Stimulated activated CD4-positive, alpha-beta T cell treated with anti-CD3 and anti-CD28 coated beads, TNF-alpha, amount 100 ng/mL, for 48 hours (primary cell): Measurements from ENCODE around the gene RPH3AL.
"Not testable (repeated sequence)": the region's sequence is repeated elsewhere in the genome, so short reads cannot be mapped to it uniquely, and the experiment has no call there.

Source experiments
- DNase-seq, 3 donors: peaks; one replicate each; pipeline ENCODE4 v3.0.0-alpha.2; 2020; ENCODE audit warnings: low read depth in 3 of 3

Gene RPH3AL

GRCh38 chr17:379531-380465 is 27.2 kb upstream of the RPH3AL start:
- DNase-seq: no peak

GRCh38 chr17:378068-378467 is 25.5 kb upstream of the RPH3AL start:
- no peak for DNase-seq

DNA sequence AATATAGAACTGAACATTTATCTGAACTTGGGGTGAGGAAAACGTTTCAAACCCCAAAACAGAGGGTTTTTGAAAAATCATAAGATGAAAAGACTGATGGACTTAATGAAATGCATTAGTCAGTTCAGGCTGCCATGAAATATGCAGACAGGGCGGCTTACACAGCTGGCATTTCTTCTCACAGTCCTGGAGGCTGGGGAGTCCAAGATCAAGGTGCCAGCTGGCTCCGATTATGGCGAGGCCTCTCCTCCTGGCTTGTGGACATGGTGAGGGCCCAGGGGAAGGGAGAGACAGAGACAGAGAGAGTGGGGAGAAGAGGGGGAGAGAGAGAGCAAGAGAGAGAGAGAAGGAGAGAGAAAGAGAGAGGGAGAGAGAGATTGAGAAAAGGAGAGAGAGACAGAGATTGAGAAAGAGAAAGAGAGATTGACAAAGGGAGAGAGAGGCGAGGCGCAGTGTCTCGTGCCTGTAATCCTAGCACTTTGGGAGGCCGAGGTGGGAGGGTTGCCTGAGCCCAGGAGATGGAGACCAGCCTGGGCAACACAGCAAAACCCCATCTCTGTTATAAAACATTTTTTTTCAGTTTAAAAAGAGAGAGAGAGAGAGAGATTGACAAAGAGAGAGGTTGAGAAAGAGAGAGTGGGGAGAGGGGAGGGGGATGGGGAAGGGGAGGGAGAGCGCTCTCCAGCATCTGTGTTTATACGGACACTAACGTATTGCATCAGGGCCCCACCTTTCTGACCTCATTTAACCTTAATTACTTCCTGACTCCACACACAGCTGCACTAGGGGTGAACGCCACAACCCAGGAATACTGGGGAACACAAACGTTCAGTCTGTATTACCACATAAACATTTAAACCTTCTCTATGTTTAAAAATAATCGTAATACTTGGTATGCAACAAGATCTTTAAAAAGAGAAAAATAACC is 24.6 kb upstream of the RPH3AL start:
- no peak for DNase-seq

GRCh38 chr17:373613-374230 is 21.1 kb upstream of the RPH3AL start:
- no peak for DNase-seq

DNA sequence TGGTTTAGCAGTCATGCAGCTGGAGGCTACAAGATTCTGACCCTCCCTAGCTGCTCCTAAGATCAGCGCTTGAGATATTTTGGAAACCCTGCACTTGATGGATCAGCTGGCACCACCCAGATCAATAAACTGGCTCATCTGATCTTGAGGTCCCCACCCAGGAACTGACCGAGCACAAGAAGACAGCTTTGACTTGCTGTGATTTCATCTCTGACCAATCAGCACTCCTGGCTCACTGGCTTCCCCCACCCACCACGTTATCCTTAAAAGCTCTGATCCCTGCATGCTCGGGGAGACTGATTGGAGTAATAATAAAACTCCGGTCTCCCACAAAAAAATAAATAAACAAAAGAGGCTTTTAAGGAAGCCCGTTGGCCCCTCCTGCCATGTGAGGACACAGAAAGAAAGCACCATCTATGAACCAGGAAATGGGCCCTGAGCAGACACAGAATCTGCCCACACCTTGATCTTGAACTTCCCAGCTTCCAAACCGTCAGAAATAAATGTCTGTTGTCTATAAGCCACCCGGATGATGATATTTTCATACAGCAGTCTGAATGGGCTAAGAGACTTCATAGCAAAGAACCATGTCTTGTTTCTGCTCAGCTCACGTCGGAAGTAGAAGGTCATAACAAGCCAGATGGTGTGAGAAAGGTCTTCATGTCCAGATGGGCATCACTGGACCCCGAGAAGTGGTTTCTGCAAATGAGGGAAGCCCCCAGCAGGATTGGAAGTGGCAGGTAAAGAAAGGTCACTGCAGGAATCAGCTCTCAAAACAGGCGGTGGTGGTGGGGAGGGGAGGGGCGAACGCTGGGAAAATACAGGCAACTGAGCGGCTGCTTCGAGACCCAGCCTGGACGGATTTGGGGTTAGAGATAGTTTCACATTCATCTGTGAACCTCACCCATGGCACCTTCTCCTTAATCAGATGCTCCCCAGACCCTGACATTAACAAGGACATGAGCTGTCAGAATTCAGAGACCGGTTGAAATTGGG is 19.8 kb upstream of the RPH3AL start:
- no peak for DNase-seq

DNA sequence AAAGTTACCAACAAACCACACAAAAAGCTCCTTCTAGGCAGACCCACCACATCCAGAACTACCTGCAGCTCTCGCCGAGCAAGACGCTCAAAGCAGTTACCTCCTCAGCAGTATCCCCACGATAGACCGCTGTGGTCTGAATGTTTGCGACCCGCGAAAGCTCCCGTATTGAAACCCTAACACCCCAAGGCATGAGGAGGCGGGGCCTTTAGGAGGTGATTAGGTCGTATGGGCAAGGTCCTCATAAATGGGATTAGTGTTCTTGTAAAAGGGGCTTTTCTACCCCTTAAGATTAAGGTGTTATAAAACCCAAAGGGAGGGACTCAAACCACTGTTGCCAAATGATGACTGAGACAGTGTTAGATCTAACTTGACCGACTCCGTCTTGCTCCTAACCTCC is 19.0 kb upstream of the RPH3AL start:
- no peak for DNase-seq

GRCh38 chr17:367656-368055 is 15.0 kb upstream of the RPH3AL start:
- not testable (repeated sequence) for DNase-seq

GRCh38 chr17:366657-367615 is 14.3 kb upstream of the RPH3AL start:
- DNase-seq: not testable (repeated sequence)

DNA sequence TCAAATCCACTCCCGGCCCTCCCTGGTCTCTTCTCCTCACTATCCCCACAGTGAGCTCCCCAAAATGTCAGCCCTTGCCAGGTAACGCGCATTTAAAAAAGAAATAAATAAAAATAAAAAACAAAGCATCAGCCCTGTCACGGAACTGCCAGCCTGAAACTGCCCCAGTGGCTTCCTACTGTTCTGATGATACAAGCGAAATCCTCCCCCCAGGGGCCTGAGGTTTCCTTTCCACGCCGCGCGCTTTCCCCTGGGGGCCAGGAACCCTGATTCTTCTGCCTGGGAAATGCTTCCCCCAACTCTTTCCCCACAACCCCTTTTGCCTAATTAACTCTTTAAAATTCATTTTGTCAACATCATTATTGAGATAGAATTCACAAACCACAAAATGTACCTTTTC is 12.2 kb upstream of the RPH3AL start:
- no peak for DNase-seq

- no peak for DNase-seq
These were observed 11.7 kb upstream of the RPH3AL start for GRCh38 chr17:364308-364707.

GRCh38 chr17:362721-363120 is 10.1 kb upstream of the RPH3AL start:
- no peak for DNase-seq

DNA sequence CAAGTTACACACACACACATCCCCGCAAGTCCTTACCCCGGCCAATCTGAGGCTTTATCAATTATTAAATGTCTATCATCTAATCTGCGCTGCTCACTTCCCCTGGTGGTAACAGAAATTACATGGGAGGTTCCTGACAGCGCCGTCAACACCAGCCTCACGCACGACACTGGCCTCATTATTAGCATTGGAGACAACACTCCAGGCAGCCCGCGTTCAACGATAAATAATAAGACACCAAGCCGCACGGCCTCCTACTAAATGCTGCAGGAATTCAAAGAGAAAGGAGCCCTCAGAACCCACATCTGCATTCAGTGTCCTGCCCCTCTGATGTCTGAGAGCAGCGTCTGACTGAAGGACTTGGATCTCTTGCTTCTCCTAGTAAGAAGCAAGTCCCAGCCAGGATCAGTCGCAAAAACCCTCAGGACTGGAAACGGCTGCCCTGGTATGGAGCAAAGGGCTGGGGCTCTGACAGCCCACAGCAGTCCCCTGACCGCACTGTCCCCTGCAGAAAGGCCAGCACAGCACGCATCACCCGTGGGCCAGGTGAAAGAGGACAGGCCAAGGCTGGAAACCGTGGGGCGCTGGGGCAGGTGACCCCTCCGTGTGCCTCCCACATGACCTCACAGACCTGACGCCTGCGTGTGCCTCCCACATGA is 7.6 kb upstream of the RPH3AL start:
- no peak for DNase-seq

DNA sequence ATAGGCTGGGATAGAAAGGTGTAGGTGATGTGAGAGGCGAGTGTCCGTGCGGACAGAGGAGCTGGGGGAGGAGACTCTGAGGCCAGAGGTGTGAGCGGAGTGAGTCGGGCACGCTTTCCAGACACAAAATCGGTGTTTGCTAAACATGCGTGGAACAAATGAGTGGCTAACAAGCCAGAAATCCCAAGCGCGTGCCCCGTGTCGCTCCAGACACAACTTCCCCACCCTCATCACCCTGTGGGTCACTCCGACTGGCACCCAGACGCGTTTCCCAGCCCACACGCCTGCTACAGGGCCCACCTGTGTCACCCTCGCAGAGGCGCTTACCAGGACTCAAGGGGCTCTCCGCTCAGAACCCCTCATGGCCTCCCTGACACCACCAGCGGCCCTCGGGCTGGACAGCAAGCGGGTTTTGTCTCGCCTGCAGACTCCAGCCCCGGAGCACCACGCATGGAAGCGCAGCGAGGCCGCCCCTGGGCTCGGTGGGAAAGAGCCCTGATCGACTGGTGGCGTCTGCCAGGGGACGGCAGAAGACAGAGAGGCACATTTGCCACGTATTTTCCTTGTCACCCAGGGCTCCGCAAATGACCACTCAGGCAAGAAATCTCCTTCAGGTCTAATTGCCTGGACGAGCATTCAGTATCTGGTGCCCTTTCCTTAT is 6.0 kb upstream of the RPH3AL start:
- DNase-seq: no peak

DNA sequence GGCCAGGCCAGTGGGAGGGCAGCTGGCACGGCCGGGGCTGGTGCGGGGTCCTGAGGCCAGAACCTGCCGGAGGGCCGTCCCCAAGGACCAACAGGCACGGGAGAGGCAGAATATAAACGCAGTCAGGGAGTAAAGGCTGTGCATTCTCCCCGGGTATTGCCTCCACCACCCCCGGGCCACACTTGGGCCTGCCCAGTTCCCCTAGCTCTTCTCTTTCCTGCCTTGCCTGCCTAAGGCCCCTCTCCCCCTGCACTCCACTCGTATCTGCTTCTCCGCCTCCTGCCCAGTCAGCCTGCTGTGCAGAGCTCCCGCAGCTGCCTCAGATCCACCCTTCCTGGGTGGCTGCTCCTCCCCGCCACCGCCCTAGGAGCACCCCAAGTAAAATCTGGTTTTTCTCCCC is 5.0 kb upstream of the RPH3AL start:
- DNase-seq: no peak

GRCh38 chr17:356671-357434 is 4.2 kb upstream of the RPH3AL start:
- DNase-seq: no peak

DNA sequence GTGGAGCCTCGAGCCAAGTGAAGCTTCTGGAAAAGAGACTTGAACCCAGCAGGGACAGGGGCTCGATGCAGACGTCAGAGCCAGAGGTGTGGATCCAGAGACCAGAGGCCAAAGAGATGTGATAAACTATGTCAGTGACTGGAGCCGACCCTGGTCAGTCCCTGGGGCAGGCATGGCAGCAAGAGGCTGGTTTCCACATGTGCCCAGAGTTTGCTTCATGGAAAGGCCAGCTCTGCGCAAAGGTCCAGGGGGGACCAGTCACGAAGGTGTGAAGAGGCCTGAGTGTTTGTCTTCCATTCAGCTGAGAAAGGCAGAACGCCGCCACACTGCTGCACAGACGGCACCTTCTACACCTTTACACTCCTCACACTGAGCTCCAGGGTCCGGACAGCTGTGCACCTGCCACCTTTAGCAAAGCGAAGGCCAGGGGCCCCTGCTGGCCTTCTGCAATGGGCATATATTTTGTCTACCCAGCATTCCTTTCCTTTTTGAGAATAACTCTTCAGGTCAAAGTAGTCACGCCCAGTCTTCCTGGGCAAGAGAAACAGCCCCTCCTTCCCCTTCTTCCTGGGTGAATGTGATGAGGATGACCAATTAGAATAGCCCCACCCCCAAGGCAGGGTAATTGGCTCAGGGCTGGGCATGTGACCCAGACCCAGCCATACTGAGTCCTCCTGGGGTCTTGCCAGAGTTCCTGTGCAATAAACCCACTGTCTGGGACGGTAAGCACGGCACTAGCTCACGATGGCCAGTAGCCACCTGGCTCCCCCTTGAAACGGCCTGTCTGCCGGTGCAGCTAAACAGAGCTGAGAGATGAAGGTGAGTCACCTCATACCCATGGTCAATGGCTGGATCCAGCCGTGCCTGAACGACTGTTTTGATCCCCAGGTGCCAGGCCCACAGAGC is 2.3 kb upstream of the RPH3AL start:
- DNase-seq: no peak

DNA sequence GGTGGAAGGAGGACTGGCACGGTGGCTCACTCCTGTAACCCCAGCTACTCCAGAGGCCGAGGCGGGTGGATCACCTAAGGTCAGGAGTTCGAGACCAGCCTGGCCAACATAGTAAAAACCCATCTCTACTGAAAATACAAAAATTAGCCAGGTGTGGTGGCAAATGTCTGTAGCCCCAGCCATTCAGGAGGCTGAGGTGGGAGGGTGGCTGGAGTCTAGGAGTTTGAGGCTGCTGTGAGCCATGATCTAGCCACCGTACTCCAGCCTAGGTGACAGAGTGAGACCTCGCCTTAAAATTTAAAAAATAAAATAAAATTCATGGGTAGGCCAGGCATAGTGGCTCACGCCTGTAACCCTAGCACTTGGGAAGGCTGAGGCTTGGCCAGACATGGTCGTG is 1.2 kb upstream of the RPH3AL start:
- no peak for DNase-seq
